Measurements from ENCODE around the gene IGFBP2.

Gene IGFBP2

GRCh38 chr2:216665242-216665641 is 32.0 kb downstream of the IGFBP2 start:
- TF ChIP-seq CTCF (IDR thresholded peaks at IDR 0.05) (no peak), ZFX (IDR thresholded peaks at IDR 0.05; ENCODE audit: borderline replicate concordance) (no peak)
- no peak overlapping the region for H3K27ac ChIP-seq

GRCh38 chr2:216665717-216666116 is 32.5 kb downstream of the IGFBP2 start:
- no peak overlapping the region for H3K27ac ChIP-seq
- TF ChIP-seq CTCF (IDR thresholded peaks at IDR 0.05), result no peak
- TF ChIP-seq ZFX (IDR thresholded peaks at IDR 0.05; ENCODE audit: borderline replicate concordance), result no peak

GRCh38 chr2:216666461-216667233 is 33.4 kb downstream of the IGFBP2 start:
- TF ChIP-seq CTCF (IDR thresholded peaks at IDR 0.05), result peak; percentile 88
- TF ChIP-seq ZFX (IDR thresholded peaks at IDR 0.05; ENCODE audit: borderline replicate concordance), result no peak
- no peak overlapping the region for H3K27ac ChIP-seq

- no peak overlapping the region for H3K27ac ChIP-seq
- TF ChIP-seq CTCF (IDR thresholded peaks at IDR 0.05), result no peak
- no peak for TF ChIP-seq ZFX (IDR thresholded peaks at IDR 0.05; ENCODE audit: borderline replicate concordance)
Observed at GRCh38 chr2:216670266-216671080, 37.3 kb downstream of the IGFBP2 start.

- H3K27ac ChIP-seq, result no peak overlapping the region
- TF ChIP-seq CTCF (IDR thresholded peaks at IDR 0.05), result no peak
- no peak for TF ChIP-seq ZFX (IDR thresholded peaks at IDR 0.05; ENCODE audit: borderline replicate concordance)
Observed at GRCh38 chr2:216671081-216671411, 37.8 kb downstream of the IGFBP2 start.

GRCh38 chr2:216671791-216672343 is 38.6 kb downstream of the IGFBP2 start:
- H3K27ac ChIP-seq, result no peak overlapping the region
- TF ChIP-seq CTCF (IDR thresholded peaks at IDR 0.05) (no peak), ZFX (IDR thresholded peaks at IDR 0.05; ENCODE audit: borderline replicate concordance) (no peak)

GRCh38 chr2:216672466-216672865 is 39.2 kb downstream of the IGFBP2 start:
- H3K27ac ChIP-seq, result no peak overlapping the region

More at GRCh38 chr2:216672466-216672865, 39.2 kb downstream of the IGFBP2 start:
- TF ChIP-seq CTCF (IDR thresholded peaks at IDR 0.05) (no peak), ZFX (IDR thresholded peaks at IDR 0.05; ENCODE audit: borderline replicate concordance) (no peak)
